Osteoblast (primary cell): ENCODE data around the gene PPFIA1. TPM values are rescaled to one million over a fixed set of nuclear protein-coding genes. Genes with fewer than 3 reads are reported as not detected.
A peak's percentile ranks its signal among the peaks of the same experiment; 100 is the strongest.

Experiments used
- DNase-seq: peaks from one replicate; pipeline ENCODE4 v3.0.0; 2011; ENCODE audit warnings: low spot score, mixed read lengths; ENCODE audit not compliant: insufficient read length; ENCODE audit errors: missing footprints
- H2AFZ ChIP-seq: 2 replicates; pipeline ENCODE4 v1.6.0; 2011; ENCODE audit warnings: mild to moderate bottlenecking, low read length
- H3K27ac ChIP-seq: 2 replicates; pipeline ENCODE4 v1.5.1; 2011; ENCODE audit warnings: mild to moderate bottlenecking, low read depth, low read length, moderate library complexity
- H3K27me3 ChIP-seq: 2 replicates; pipeline ENCODE4 v1.6.0; 2012; ENCODE audit warnings: mild to moderate bottlenecking, control low read depth, inconsistent platforms, low read length, moderate library complexity; ENCODE audit not compliant: insufficient read depth
- H3K36me3 ChIP-seq: 2 replicates; pipeline ENCODE4 v1.5.1; 2011; ENCODE audit warnings: mild to moderate bottlenecking, low read length, control low read depth, moderate library complexity; ENCODE audit not compliant: insufficient read depth
- H3K4me1 ChIP-seq: 2 replicates; pipeline ENCODE4 v1.5.1; 2011; ENCODE audit warnings: mild to moderate bottlenecking, low read length, control low read depth, moderate library complexity; ENCODE audit not compliant: insufficient read depth
- H3K4me2 ChIP-seq: 2 replicates; pipeline ENCODE4 v1.6.0; 2011; ENCODE audit warnings: mild to moderate bottlenecking, low read length; ENCODE audit not compliant: insufficient read depth
- H3K4me3 ChIP-seq: fragments of 200-600 bp; sonication (generic); 3 replicates; pipeline ENCODE4 v1.5.1; 2012; ENCODE audit warnings: mild to moderate bottlenecking, low read length, inconsistent platforms; ENCODE audit not compliant: insufficient read depth
- H3K79me2 ChIP-seq: 2 replicates; pipeline ENCODE4 v1.6.0; 2012; ENCODE audit warnings: mild to moderate bottlenecking, low read length, control low read depth, inconsistent platforms; ENCODE audit not compliant: insufficient read depth
- H3K9me3 ChIP-seq: 2 replicates; pipeline ENCODE4 v1.5.1; 2011; ENCODE audit warnings: low read depth, low read length, control low read depth
- H4K20me1 ChIP-seq: 2 replicates; pipeline ENCODE4 v1.6.0; 2012; ENCODE audit warnings: mild to moderate bottlenecking, low read length, control low read depth; ENCODE audit not compliant: insufficient read depth
- CTCF ChIP-seq: IDR thresholded peaks from 2 replicates; pipeline ENCODE4 v1.5.1; 2011; ENCODE audit warnings: mild to moderate bottlenecking, low read depth, low read length, moderate library complexity; ENCODE audit errors: extremely low read depth
- total RNA-seq: library from RNA; depleted of rRNA; stranded (reverse); fragments of >200 nt; gene quantifications from 2 replicates; pipeline ENCODE4 v1.2.3, GENCODE V29; 2012

Gene PPFIA1
- total RNA-seq, 1 donor: 110 TPM

- no peaks in the 10 kb centered on the region for H4K20me1 ChIP-seq
- peaks cover 41% of the 10 kb centered on the region for H3K79me2 ChIP-seq
- H3K27me3 ChIP-seq: no peaks in the 10 kb centered on the region
- DNase-seq: no peak
- peaks cover 28% of the 10 kb centered on the region for H3K4me1 ChIP-seq
- TF ChIP-seq CTCF: no peak
- no peaks in the 10 kb centered on the region for H3K9me3 ChIP-seq
- no peak overlapping the region for H3K4me2 ChIP-seq
- H2AFZ ChIP-seq: no peak overlapping the region
- peaks cover 31% of the 10 kb centered on the region for H3K36me3 ChIP-seq
- no peak overlapping the region for H3K4me3 ChIP-seq
- no peak overlapping the region for H3K27ac ChIP-seq
Measured at GRCh38 chr11:70322666-70323065, 52.2 kb downstream of the PPFIA1 start.

GRCh38 chr11:70323806-70324205 lies 53.3 kb downstream of the PPFIA1 start:
- Histone ChIP-seq H3K27me3 (no peaks in the 10 kb centered on the region), H3K27ac (peak overlapping the region; percentile 63), H3K4me3 (no peak overlapping the region), H3K9me3 (no peaks in the 10 kb centered on the region), H3K36me3 (peaks cover 36% of the 10 kb centered on the region), H3K4me2 (no peak overlapping the region), H3K79me2 (peaks cover 39% of the 10 kb centered on the region), H4K20me1 (no peaks in the 10 kb centered on the region), H3K4me1 (peaks cover 28% of the 10 kb centered on the region), H2AFZ (no peak overlapping the region)
- no peak for TF ChIP-seq CTCF
- no peak for DNase-seq

GRCh38 chr11:70324376-70325115 lies 54.1 kb downstream of the PPFIA1 start:
- no peak overlapping the region for H3K4me3 ChIP-seq
- peaks cover 35% of the 10 kb centered on the region for H3K36me3 ChIP-seq
- peak overlapping the region; percentile 63 for H3K27ac ChIP-seq
- H4K20me1 ChIP-seq: no peaks in the 10 kb centered on the region
- H3K9me3 ChIP-seq: no peaks in the 10 kb centered on the region
- H3K4me2 ChIP-seq: no peak overlapping the region
- no peak for DNase-seq
- no peak overlapping the region for H2AFZ ChIP-seq
- peaks cover 28% of the 10 kb centered on the region for H3K4me1 ChIP-seq
- H3K27me3 ChIP-seq: no peaks in the 10 kb centered on the region
- TF ChIP-seq CTCF: no peak
- peaks cover 34% of the 10 kb centered on the region for H3K79me2 ChIP-seq

- Histone ChIP-seq H3K4me3 (no peak overlapping the region), H4K20me1 (no peaks in the 10 kb centered on the region), H3K9me3 (no peaks in the 10 kb centered on the region), H3K4me1 (peaks cover 28% of the 10 kb centered on the region), H3K36me3 (peaks cover 40% of the 10 kb centered on the region), H3K79me2 (peaks cover 27% of the 10 kb centered on the region), H3K4me2 (peak overlapping the region; percentile 65), H3K27me3 (no peaks in the 10 kb centered on the region), H3K27ac (peak overlapping the region; percentile 71), H2AFZ (no peak overlapping the region)
- DNase-seq: no peak
- TF ChIP-seq CTCF: no peak
Measured at GRCh38 chr11:70325824-70326223, 55.3 kb downstream of the PPFIA1 start.
